ENCODE data around the gene SOX13.

- TF ChIP-seq CTCF (IDR thresholded peaks at IDR 0.05) = no peak
- TF ChIP-seq NFYB (CRISPR knock-in tag; conservative IDR thresholded peaks at IDR 0.05; ENCODE audit: low read depth) = no peak
- no peak for TF ChIP-seq ZNF138 (CRISPR knock-in tag; conservative IDR thresholded peaks at IDR 0.05)
- no peak for TF ChIP-seq NR1H2 (CRISPR knock-in tag; IDR thresholded peaks at IDR 0.05)
These were observed 16.3 kb downstream of the SOX13 start for GRCh38 chr1:204089044-204089751.

Measured in WTC11 (cell line).